Stimulated activated naive B cell treated with anti-CD40 and anti-IgM and Interleukin-4, amounts not matched to agents 10 μg/mL and 1 μg/mL and 100 μg/mL, for 72 hours (primary cell): Measurements from ENCODE around the gene SUGCT.
"Not testable (repeated sequence)": the region's sequence is repeated elsewhere in the genome, so short reads cannot be mapped to it uniquely, and the experiment has no call there.

Source experiments
- ATAC-seq, 2 donors: fragments of 150-1000 bp; cut with Tn5 transposase; replicated peaks; 2 replicates each; pipeline ENCODE4 v1.10.0; 2021; ENCODE audit warnings: moderate library complexity in 1 of 2
- DNase-seq: peaks from one replicate; pipeline ENCODE4 v3.0.0; 2021
- H3K27ac Mint-ChIP-seq: one replicate; pipeline ENCODE4 v1.8.0; 2022; ENCODE audit warnings: mild to moderate bottlenecking, mixed read lengths
- H3K27me3 Mint-ChIP-seq, 2 donors: one replicate each; pipeline ENCODE4 v1.8.0; 2022; ENCODE audit warnings: mixed read lengths in 2 of 2
- H3K36me3 Mint-ChIP-seq, 2 donors: one replicate each; pipeline ENCODE4 v1.8.0; 2022; ENCODE audit warnings: mixed read lengths in 2 of 2, mild to moderate bottlenecking in 1 of 2
- H3K4me1 Mint-ChIP-seq, 2 donors: one replicate each; pipeline ENCODE4 v1.8.0; 2022; ENCODE audit warnings: mixed read lengths in 2 of 2, mild to moderate bottlenecking in 1 of 2
- H3K4me3 Mint-ChIP-seq, 2 donors: one replicate each; pipeline ENCODE4 v1.8.0; 2022; ENCODE audit warnings: mild to moderate bottlenecking in 2 of 2, mixed read lengths in 2 of 2, moderate library complexity in 1 of 2
- H3K9me3 Mint-ChIP-seq, 2 donors: one replicate each; pipeline ENCODE4 v1.8.0; 2022; ENCODE audit warnings: mixed read lengths in 2 of 2, mild to moderate bottlenecking in 1 of 2

Gene SUGCT

GRCh38 chr7:40234046-40234445 lies 99.2 kb downstream of the SUGCT start:
- no peaks in the 10 kb centered on the region for H3K4me1 Mint-ChIP-seq
- H3K9me3 Mint-ChIP-seq: no peaks in the 10 kb centered on the region
- H3K27ac Mint-ChIP-seq: no peak overlapping the region
- no peaks in the 10 kb centered on the region for H3K27me3 Mint-ChIP-seq
- no peak for ATAC-seq
- no peak overlapping the region for H3K4me3 Mint-ChIP-seq
- no peaks in the 10 kb centered on the region for H3K36me3 Mint-ChIP-seq
- no peak for DNase-seq

GRCh38 chr7:40234666-40235065 lies 99.9 kb downstream of the SUGCT start:
- DNase-seq: no peak
- no peaks in the 10 kb centered on the region for H3K9me3 Mint-ChIP-seq
- no peaks in the 10 kb centered on the region for H3K36me3 Mint-ChIP-seq
- no peaks in the 10 kb centered on the region for H3K4me1 Mint-ChIP-seq
- H3K27me3 Mint-ChIP-seq: no peaks in the 10 kb centered on the region
- no peak for ATAC-seq
- no peak overlapping the region for H3K4me3 Mint-ChIP-seq
- no peak overlapping the region for H3K27ac Mint-ChIP-seq

- ATAC-seq: no peak
- no peaks in the 10 kb centered on the region for H3K9me3 Mint-ChIP-seq
Observed at GRCh38 chr7:40237731-40238130, 102.9 kb downstream of the SUGCT start.

GRCh38 chr7:40239755-40240303 lies 105.0 kb downstream of the SUGCT start:
- Mint-ChIP-seq H3K27me3 (no peaks in the 10 kb centered on the region), H3K4me3 (no peak overlapping the region), H3K27ac (no peak overlapping the region), H3K4me1 (no peaks in the 10 kb centered on the region), H3K9me3 (no peaks in the 10 kb centered on the region), H3K36me3 (no peaks in the 10 kb centered on the region)
- no peak for ATAC-seq
- DNase-seq: no peak

More at GRCh38 chr7:40237731-40238130, 102.9 kb downstream of the SUGCT start:
- Mint-ChIP-seq H3K4me1 (no peaks in the 10 kb centered on the region), H3K27me3 (no peaks in the 10 kb centered on the region), H3K36me3 (no peaks in the 10 kb centered on the region), H3K27ac (no peak overlapping the region), H3K4me3 (no peak overlapping the region)
- DNase-seq: no peak

- no peak overlapping the region for H3K4me3 Mint-ChIP-seq
- no peaks in the 10 kb centered on the region for H3K27me3 Mint-ChIP-seq
- no peak overlapping the region for H3K27ac Mint-ChIP-seq
- no peaks in the 10 kb centered on the region for H3K4me1 Mint-ChIP-seq
- H3K36me3 Mint-ChIP-seq: no peaks in the 10 kb centered on the region
- H3K9me3 Mint-ChIP-seq: no peaks in the 10 kb centered on the region
- DNase-seq (no peak), ATAC-seq (no peak)
Observed at GRCh38 chr7:40243076-40243475, 108.3 kb downstream of the SUGCT start.

- no peaks in the 10 kb centered on the region for H3K4me1 Mint-ChIP-seq
- H3K9me3 Mint-ChIP-seq: no peaks in the 10 kb centered on the region
- H3K27ac Mint-ChIP-seq: no peak overlapping the region
- H3K36me3 Mint-ChIP-seq: no peaks in the 10 kb centered on the region
- DNase-seq (no peak), ATAC-seq (no peak)
- no peaks in the 10 kb centered on the region for H3K27me3 Mint-ChIP-seq
- no peak overlapping the region for H3K4me3 Mint-ChIP-seq
Observed at GRCh38 chr7:40244226-40244625, 109.4 kb downstream of the SUGCT start.

- Mint-ChIP-seq H3K27ac (no peak overlapping the region), H3K4me3 (no peak overlapping the region), H3K36me3 (no peaks in the 10 kb centered on the region), H3K4me1 (no peaks in the 10 kb centered on the region), H3K9me3 (no peaks in the 10 kb centered on the region), H3K27me3 (no peaks in the 10 kb centered on the region)
- DNase-seq: no peak
- no peak for ATAC-seq
Observed at GRCh38 chr7:40248681-40249080, 113.9 kb downstream of the SUGCT start.

GRCh38 chr7:40253444-40253843 lies 118.6 kb downstream of the SUGCT start:
- DNase-seq, H3K9me3 Mint-ChIP-seq, H3K36me3 Mint-ChIP-seq, H3K4me3 Mint-ChIP-seq, ATAC-seq, H3K27me3 Mint-ChIP-seq, H3K27ac Mint-ChIP-seq, H3K4me1 Mint-ChIP-seq: not testable (repeated sequence)

- Mint-ChIP-seq H3K36me3 (no peaks in the 10 kb centered on the region), H3K27me3 (no peaks in the 10 kb centered on the region), H3K4me1 (peaks cover 0 to 4% of the 10 kb centered on the region in 2 donors), H3K27ac (no peak overlapping the region), H3K9me3 (no peaks in the 10 kb centered on the region), H3K4me3 (no peak overlapping the region)
- DNase-seq (no peak), ATAC-seq (no peak)
Observed at GRCh38 chr7:40263752-40264390, 129.1 kb downstream of the SUGCT start.

GRCh38 chr7:40267583-40267982 lies 132.8 kb downstream of the SUGCT start:
- no peaks in the 10 kb centered on the region for H3K36me3 Mint-ChIP-seq
- DNase-seq (no peak), ATAC-seq (no peak)
- H3K27ac Mint-ChIP-seq: no peak overlapping the region
- no peak overlapping the region for H3K4me3 Mint-ChIP-seq
- peaks cover 1 to 6% of the 10 kb centered on the region in 2 donors for H3K4me1 Mint-ChIP-seq
- H3K27me3 Mint-ChIP-seq: peaks cover 3 to 5% of the 10 kb centered on the region in 2 donors
- H3K9me3 Mint-ChIP-seq: no peaks in the 10 kb centered on the region

GRCh38 chr7:40268810-40269209 lies 134.0 kb downstream of the SUGCT start:
- not testable (repeated sequence) for H3K9me3 Mint-ChIP-seq, H3K4me3 Mint-ChIP-seq, H3K36me3 Mint-ChIP-seq, H3K4me1 Mint-ChIP-seq, H3K27ac Mint-ChIP-seq, DNase-seq, H3K27me3 Mint-ChIP-seq
- peak; percentile 74 to 75 for ATAC-seq

GRCh38 chr7:40276061-40276460 lies 141.3 kb downstream of the SUGCT start:
- no peak overlapping the region for H3K27ac Mint-ChIP-seq
- ATAC-seq (no peak), DNase-seq (no peak)
- no peaks in the 10 kb centered on the region for H3K4me1 Mint-ChIP-seq
- H3K4me3 Mint-ChIP-seq: no peak overlapping the region
- H3K9me3 Mint-ChIP-seq: peaks cover 2% of the 10 kb centered on the region in 2 donors
- peaks cover 3 to 5% of the 10 kb centered on the region in 2 donors for H3K27me3 Mint-ChIP-seq
- no peaks in the 10 kb centered on the region for H3K36me3 Mint-ChIP-seq

- Mint-ChIP-seq H3K36me3 (no peaks in the 10 kb centered on the region), H3K4me1 (no peaks in the 10 kb centered on the region), H3K27ac (no peak overlapping the region), H3K27me3 (no peaks in the 10 kb centered on the region), H3K4me3 (no peak overlapping the region), H3K9me3 (peaks cover 5% of the 10 kb centered on the region in 2 donors)
- no peak for DNase-seq
- no peak for ATAC-seq
Observed at GRCh38 chr7:40279991-40280390, 145.2 kb downstream of the SUGCT start.

GRCh38 chr7:40282858-40283257 lies 148.1 kb downstream of the SUGCT start:
- H3K9me3 Mint-ChIP-seq: peaks cover 5% of the 10 kb centered on the region in 2 donors
- no peak overlapping the region for H3K4me3 Mint-ChIP-seq
- H3K27ac Mint-ChIP-seq: no peak overlapping the region
- H3K4me1 Mint-ChIP-seq: no peaks in the 10 kb centered on the region
- ATAC-seq (no peak), DNase-seq (no peak)
- H3K36me3 Mint-ChIP-seq: no peaks in the 10 kb centered on the region
- no peaks in the 10 kb centered on the region for H3K27me3 Mint-ChIP-seq

- no peak for ATAC-seq
- Mint-ChIP-seq H3K4me1 (no peaks in the 10 kb centered on the region), H3K9me3 (peaks cover 5% of the 10 kb centered on the region in 2 donors), H3K4me3 (no peak overlapping the region), H3K27me3 (no peaks in the 10 kb centered on the region), H3K36me3 (no peaks in the 10 kb centered on the region), H3K27ac (no peak overlapping the region)
- DNase-seq: no peak
Observed at GRCh38 chr7:40283391-40283790, 148.6 kb downstream of the SUGCT start.
